ENCODE results near the gene SLC16A3.

DNA sequence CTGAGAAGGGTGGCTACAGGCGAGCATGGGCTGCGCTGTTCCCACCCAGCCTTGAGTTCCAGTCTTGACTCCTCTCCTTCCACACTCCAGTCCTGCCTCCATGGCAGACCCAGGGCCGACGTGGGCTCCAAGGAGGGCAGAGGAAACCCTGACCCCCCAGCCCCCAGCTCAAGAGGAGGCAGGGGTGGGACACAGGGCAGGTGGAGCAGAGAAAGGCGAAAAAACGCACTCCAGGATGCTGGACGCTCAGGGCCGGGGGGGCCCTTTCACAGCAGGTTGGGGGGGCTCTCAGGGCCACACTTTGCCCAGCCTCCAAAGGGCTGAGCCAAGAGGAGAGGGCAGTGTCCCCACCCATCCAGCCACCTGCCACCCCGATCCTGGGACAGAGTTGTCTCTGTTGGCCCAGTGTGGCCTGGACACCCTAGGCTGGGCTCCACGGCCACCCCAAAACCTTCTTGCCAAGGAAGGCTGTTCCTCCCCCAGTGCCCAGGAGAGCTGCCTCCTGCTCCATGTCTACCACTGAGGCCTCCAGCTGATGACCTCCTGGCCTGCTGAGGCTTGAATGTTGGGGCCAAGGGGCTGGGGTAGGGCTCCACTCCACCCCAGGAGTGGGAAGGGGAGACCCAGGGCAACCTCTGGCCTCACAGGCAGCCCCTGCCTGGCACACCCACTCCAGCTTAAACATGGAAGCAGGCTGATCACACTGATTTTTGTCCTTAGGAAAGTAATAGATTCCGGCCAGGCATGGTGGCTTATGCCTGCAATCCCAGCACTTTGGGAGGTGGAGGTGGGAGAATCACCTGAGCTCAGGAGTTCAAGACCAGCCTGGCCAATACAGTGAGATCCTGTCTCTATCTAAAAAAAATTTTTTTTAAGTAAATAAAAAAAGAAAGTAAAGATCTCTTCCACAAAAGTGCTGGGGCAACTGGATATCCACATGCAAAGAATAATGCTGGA, 8.8 kb upstream of the SLC16A3 start:
- TF ChIP-seq, protein P1, sequence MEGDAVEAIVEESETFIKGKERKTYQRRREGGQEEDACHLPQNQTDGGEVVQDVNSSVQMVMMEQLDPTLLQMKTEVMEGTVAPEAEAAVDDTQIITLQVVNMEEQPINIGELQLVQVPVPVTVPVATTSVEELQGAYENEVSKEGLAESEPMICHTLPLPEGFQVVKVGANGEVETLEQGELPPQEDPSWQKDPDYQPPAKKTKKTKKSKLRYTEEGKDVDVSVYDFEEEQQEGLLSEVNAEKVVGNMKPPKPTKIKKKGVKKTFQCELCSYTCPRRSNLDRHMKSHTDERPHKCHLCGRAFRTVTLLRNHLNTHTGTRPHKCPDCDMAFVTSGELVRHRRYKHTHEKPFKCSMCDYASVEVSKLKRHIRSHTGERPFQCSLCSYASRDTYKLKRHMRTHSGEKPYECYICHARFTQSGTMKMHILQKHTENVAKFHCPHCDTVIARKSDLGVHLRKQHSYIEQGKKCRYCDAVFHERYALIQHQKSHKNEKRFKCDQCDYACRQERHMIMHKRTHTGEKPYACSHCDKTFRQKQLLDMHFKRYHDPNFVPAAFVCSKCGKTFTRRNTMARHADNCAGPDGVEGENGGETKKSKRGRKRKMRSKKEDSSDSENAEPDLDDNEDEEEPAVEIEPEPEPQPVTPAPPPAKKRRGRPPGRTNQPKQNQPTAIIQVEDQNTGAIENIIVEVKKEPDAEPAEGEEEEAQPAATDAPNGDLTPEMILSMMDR (IDR thresholded peaks at IDR 0.05): no peak
- TF ChIP-seq POLR2A (IDR thresholded peaks at IDR 0.05): no peak
